ENCODE results near the gene GRIK4.

GRCh38 chr11:121035169-121035755 lies 523.7 kb downstream of the GRIK4 start:
- TF ChIP-seq CTCF (conservative IDR thresholded peaks at IDR 0.05; ENCODE audit: low read length) (no peak), EZH2phosphoT487 (IDR thresholded peaks at IDR 0.05; ENCODE audit: borderline replicate concordance, low read depth, low read length) (no peak)

All from OCI-LY7 (cell line).